RPMI7951 (cell line): ENCODE results near the gene NCOA5. TPM values are rescaled to one million over a fixed set of nuclear protein-coding genes. Genes with fewer than 3 reads are reported as not detected.
A peak's percentile ranks its signal among the peaks of the same experiment; 100 is the strongest.

Experiments used
- DNase-seq: peaks from one replicate; pipeline ENCODE4 v3.0.0-alpha.2; 2012; ENCODE audit warnings: low read depth
- total RNA-seq: library from RNA; depleted of rRNA; stranded (reverse); fragments of >200 nt; shearing (Covaris generic); gene quantifications from 2 replicates; pipeline ENCODE4 v1.2.3, GENCODE V29; 2014; rRNA removed

Gene NCOA5
- total RNA-seq, result 14.7 and 15.1 TPM in 2 replicates

- DNase-seq, result peak; percentile 98
Observed at GRCh38 chr20:46089417-46090388, at the start of gene NCOA5. TSS of gene NCOA5 (minus strand) at chr20:46089962. CDS start at chr20:46079424, 10,538 bp downstream.

DNA sequence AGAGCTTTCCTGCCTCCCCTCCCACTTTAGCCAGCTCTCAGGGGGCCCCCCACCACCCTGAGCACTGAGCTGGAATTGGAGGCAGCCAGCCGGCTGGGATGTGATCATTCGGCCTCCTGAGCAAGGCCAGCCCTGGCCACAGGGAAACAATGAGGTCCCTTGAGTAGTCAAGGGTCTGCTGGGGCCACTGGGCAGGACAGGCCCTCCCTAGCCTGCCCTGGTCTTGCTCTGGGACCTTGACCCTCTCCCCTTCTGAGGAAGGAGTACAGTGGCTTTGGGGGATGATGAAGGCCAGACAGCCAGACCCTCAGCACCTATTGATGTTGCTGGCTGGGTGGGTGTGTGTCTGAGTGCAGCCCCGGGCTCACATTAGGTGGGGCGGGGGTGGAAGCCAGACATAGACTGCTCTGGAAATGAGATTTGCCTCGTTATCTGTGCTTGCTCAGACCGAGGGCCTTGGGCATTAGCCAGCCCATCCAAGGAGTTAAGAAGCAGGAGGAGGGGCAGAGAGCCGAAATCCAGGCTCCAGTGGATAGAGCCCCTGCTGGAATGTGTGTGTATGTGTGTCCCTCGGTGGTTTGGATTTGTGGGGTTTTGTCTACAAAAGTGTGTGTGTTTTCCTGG is 49.6 kb upstream of the NCOA5 start:
- no peak for DNase-seq

- no peak for DNase-seq
Observed at GRCh38 chr20:46137816-46138215, 48.1 kb upstream of the NCOA5 start.

- DNase-seq, result no peak
Observed at GRCh38 chr20:46135856-46136633, 46.3 kb upstream of the NCOA5 start.

DNA sequence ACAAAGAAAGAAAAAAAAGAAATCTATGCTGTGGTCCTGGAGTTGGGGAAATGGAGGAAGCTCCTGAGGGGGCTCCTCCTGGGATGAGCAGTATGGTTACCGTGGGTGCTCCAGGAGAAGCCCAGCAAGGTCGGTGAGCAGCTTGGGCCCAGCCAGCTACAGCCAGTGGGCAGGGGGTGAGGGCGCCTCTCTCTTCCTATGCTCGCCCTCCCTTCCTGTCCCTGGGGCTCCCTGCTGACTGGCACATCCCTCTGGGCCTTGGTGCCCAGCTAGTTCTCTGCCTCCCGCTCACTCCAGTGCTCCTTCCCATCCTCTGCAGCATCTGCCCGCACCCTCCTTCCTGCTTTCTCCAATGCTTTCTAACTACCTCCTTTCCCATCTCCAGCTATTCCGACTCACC is 45.0 kb upstream of the NCOA5 start:
- DNase-seq, result no peak

- no peak for DNase-seq
Observed at GRCh38 chr20:46133886-46134654, 44.3 kb upstream of the NCOA5 start.

- peak; percentile 60 for DNase-seq
Observed at GRCh38 chr20:46132705-46133120, 43.0 kb upstream of the NCOA5 start.

DNA sequence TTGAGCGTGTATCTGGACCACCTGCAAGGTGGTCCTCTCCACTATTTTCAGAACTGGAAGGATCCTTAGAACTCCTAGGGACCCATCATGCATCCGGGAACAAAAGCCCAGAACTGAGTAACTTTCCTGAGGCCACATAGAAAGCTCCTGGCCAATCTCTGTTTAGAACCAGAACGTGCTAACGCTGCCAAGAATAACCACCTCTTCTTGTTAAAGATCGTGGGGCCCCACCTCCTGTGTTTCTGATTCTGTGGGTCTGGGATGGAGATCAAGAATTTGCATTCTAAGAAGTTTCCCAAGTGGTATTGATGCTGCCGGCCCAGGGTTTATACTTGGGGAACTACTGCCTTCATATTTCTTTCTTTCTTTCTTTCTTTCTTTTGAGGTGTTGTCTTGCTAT is 41.6 kb upstream of the NCOA5 start:
- DNase-seq, result peak; percentile 55

GRCh38 chr20:46130534-46130933 is 40.8 kb upstream of the NCOA5 start:
- no peak for DNase-seq

GRCh38 chr20:46129955-46130481 is 40.3 kb upstream of the NCOA5 start:
- DNase-seq, result no peak

GRCh38 chr20:46128310-46129151 is 38.8 kb upstream of the NCOA5 start:
- no peak for DNase-seq

DNA sequence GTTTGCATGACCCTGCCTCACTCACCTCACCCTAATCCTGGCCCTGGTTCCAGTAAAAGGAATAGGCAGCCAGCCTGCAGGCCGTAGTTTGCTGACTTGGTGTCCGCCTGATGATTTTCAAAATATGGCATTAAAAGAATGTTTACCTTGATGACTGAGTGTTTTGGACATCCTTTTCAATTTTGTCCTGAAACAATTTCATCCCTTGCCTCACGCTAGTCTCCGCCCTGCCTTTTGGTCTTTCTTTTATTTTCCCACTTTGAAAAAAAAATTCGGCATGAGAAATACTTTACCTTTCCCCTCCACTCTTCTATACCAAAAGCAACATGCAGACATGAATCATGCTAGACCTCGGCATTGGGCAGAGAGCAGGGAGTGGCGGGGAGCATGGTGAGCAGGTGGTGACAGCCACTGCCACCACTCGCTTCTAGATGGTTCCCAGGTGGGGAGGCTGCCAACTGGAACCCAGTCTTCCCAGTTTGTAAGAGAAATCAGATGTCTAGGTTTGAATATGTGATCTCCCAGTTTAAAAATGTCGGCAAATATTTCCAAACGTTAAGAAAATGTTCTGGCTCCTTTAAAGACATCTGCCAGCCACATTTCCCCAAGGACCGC is 37.7 kb upstream of the NCOA5 start:
- no peak for DNase-seq

DNA sequence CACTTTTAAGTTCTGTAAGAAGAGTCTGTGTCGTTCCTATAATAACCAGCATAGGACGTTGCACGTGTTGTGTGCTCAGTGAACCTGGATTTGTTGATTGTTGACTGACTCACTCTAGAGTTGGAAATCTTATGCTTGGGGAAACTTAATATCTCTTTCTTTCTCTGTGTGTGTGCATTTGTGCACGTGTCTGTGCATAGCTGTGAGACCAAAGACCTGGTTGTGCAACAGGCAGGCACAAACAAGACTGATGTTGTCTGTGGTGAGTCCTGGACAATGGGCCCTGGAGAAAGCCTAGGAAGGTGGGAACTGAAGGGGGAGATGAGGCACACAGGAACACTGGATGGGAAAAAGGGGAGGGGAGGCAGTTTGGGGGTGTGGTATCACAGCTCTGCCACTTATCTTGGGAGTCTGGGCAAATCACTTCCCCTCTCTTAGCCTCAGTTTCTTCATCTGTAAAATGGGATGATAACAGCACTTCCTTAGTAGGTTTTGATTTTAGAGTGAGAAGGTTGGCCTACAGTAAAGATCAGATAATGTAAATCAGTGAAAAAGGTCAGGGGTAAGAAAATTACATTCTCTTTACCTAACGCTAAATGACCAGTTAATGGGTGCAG is 36.8 kb upstream of the NCOA5 start:
- no peak for DNase-seq

GRCh38 chr20:46123482-46124245 is 33.9 kb upstream of the NCOA5 start:
- no peak for DNase-seq

DNA sequence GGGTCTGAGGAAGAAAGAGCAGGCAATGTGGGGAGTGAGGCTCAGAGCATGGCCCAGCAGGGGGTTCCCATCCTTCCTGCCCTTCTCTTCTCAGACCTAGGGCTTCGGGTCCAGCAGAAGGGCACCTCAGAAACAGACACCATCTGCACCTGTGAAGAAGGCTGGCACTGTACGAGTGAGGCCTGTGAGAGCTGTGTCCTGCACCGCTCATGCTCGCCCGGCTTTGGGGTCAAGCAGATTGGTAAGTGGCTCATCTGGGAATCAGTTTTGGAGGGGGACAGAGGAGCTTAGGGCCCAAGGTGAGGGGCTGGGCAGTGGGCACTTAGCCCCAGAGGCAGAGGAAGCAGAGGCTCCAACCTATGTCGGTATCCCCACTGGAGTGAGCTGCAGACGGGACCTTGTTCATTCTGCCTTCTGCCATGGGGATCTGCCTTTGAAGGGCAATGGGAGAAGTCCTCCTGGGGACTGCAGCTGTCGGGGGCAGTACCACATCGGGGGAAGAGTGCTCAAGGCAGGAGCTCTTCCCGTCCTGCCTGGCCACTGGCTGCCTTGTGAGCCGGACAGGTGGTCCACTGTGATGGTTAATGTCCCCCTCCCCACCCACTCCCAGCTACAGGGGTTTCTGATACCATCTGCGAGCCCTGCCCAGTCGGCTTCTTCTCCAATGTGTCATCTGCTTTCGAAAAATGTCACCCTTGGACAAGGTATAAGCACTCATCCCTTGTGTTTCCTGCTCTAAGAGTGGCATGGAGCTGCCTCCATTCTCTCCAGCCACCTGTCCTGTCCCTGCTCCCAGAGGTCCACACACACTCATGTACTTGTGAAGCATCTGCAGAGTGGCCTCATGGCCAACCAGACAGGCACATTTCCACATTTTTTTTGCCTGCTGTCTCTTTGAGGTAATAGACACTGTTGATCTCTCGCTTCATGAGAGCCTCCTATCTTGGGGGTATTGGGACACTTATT is 33.0 kb upstream of the NCOA5 start:
- no peak for DNase-seq

GRCh38 chr20:46122071-46122470 is 32.3 kb upstream of the NCOA5 start:
- DNase-seq, result peak; percentile 78
